Activated effector memory CD4-positive, alpha-beta T cell treated with Interleukin-2 at 50 U/mL for 16 hours (primary cell): ENCODE measurements around the gene NAALADL2.

Experiments used
- DNase-seq: peaks from one replicate; pipeline ENCODE4 v3.0.0-alpha.2; 2020

Gene NAALADL2

GRCh38 chr3:175272392-175272791, 413.3 kb downstream of the NAALADL2 start:
- no peak for DNase-seq

DNA sequence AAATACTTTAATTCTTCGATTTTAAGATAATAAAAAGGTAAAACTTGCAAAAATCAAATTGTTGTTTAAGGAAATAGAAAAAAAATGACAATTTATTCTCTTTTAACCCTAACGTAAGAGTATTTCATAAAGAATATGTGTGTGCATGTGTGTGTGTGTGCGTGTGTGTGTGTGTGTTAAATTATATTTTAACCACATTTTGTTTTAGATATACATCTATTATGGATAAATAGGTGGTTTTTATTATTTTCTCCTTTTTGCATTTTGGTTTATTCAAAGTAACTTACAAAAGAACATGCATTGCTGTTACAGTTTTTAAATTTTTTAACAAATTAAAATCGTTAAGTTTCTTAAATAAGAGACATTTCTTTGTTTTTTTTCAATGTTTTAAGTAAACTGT, 414.4 kb downstream of the NAALADL2 start:
- DNase-seq, result no peak

DNA sequence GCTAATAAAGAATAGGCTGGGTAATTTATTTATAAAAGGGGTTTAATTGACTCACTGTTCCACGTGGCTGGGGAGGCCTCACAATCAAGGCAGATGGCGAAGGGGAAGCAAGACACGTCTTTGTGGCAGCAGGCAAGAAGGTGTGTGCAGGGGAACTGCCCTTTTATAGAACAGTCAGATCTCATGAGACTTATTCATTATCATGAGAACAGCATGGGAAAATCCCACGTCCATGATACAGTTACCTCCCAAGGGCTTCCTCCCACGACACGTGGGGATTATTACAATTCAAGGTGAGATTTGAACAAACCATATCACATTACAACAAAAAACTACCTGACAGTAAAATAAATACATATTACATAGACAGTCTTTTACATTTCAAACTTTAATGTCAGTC, 414.9 kb downstream of the NAALADL2 start:
- no peak for DNase-seq

GRCh38 chr3:175274474-175275218, 415.5 kb downstream of the NAALADL2 start:
- DNase-seq, result no peak

DNA sequence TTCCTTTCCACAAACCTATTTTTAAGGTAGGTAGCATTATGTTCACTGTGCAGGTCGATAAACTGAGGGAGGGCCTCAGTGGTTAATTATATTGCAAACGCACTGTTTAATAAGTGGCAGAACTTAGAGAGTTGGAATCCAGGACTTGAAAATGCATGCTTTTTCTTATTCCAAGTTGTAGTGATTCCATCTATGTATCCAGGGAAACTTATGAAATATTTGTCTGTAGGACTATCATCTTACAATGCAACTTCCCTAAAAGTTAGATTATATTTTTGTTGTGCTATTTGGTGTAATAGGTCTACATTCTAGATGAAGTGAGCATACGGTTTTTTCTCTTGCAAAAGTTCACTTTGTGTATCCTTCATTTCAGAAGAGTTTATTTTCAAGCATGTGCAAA, 419.5 kb downstream of the NAALADL2 start:
- DNase-seq, result no peak

DNA sequence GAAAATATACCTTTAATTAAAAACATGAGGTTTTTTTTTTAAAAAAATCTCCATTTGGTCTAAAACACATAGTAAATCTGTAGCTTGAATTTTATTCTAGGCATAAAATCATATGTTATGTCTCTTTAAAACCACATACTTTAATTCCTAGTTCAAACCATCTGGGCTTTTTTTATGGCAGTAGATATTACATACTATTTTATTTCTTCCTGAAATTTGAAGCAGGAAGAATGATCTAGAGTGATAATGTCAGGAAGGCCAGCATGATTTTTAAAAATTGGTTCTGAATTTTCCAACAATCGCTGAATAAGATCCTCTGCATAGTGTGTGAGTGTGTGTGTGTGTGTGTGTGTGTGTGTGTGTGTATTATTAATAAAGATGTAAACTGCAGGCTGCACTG, 420.3 kb downstream of the NAALADL2 start:
- no peak for DNase-seq

DNA sequence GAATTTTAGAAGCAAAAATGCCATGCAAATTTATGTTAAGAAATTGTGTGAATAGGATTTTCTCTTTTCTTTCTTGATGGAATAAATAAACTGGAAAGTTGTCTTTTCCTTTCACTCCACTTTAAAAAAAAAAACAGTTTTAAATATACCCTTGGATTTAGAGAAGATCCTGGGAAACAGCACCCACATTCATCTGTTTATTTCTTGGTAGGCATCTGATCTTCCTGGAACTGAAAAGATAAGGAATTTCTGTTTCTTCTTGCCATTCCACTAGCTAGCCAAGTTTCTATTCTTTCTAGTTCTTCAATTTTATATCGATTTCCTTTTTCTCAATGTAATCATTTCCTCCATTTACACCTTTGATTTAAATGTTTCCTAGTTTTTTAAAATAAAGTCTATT, 420.8 kb downstream of the NAALADL2 start:
- DNase-seq, result no peak

DNA sequence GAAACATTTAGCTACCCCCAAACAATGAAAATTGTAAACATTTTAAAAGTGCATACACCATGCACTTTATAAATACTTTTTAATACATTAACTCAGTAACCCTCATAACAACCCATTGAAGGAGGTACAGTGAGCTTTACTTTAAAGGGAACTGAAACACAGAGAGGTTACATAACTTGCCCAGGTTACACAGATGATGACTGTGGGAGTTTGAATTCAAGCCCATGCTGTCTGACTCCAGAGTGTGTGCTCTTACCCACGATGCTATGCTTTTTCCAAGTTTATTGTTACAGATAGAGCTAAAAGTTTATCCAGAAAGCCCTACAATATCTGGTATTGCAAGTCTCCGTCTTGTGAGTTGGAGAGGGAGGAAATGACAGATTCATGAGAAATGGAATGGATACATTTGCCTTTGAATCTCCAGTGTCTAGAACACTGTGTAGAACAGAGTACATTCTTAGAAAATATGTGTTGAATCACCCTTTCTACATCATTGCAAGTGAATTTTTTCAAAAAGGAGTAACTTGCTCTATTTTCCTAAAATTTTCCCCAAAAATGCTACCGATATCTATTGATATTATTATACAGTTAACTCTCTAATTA, 428.3 kb downstream of the NAALADL2 start:
- DNase-seq, result no peak

- DNase-seq, result no peak
Observed at GRCh38 chr3:175288621-175289020, 429.5 kb downstream of the NAALADL2 start.

GRCh38 chr3:175294793-175295192, 435.7 kb downstream of the NAALADL2 start:
- no peak for DNase-seq

DNA sequence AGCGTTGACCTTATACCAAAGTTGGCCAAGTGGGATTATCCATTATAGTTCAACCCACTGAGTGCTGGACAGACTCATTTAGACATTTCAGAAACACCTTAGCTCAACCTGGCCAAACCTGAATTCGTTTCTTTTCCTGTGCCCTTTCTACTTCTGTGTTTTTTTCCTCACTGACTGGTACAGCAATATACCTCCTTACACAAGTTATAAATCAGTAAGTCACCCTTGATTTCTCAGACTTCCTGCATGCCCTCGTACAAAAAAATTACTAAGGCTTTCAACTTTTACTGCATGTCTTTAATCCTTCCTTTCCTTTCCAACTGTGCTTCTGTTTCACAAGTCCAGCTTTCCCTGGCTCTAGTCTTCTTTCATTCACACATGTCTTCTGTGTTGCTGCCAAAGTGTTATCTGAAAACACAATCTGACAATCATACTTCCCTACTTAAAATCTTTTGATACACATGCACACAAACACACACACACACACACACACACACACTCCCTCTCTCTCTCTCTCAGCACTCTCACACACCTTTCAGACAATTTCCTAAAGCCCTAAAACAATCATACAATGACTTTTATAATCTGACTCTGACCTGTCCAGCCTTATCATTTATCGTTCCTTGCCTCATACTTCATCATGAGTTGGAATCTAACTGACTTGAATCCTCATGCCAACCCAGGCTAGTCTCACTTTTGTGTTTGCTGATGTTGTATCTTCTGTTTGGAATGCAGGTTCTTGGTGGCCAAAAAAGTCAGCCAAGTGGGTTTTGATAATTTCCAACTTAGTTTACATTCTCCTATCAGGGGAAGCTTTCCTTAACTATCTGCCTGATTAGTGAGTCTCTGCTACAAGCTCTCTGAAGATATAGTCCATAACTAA, 436.4 kb downstream of the NAALADL2 start:
- DNase-seq, result no peak

- DNase-seq, result no peak
Observed at GRCh38 chr3:175297216-175297615, 438.1 kb downstream of the NAALADL2 start.

- DNase-seq, result no peak
Observed at GRCh38 chr3:175301741-175302140, 442.6 kb downstream of the NAALADL2 start.

GRCh38 chr3:175304404-175304803, 445.3 kb downstream of the NAALADL2 start:
- no peak for DNase-seq

DNA sequence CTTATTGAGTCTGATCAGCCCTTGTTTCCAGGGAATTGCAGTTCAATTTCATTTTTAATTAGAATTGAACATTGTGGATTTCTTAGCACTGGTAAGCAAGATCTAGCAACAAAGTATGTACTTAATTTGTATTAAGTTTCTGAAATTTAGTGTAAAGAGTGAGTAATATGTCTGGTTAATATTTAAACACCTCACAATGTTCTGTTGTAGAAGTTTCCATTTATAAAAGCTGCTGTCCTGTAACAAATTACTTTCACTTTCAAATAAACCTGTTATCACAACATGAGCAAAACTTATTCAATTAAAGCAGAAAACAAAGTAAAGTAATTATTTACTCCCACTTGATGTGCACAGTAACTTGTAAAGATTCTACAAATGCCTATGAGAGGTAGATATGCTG, 448.5 kb downstream of the NAALADL2 start:
- DNase-seq, result no peak

- no peak for DNase-seq
Observed at GRCh38 chr3:175308097-175308496, 449.0 kb downstream of the NAALADL2 start.

- no peak for DNase-seq
Observed at GRCh38 chr3:175310046-175310445, 450.9 kb downstream of the NAALADL2 start.

GRCh38 chr3:175311404-175311803, 452.3 kb downstream of the NAALADL2 start:
- DNase-seq, result no peak

DNA sequence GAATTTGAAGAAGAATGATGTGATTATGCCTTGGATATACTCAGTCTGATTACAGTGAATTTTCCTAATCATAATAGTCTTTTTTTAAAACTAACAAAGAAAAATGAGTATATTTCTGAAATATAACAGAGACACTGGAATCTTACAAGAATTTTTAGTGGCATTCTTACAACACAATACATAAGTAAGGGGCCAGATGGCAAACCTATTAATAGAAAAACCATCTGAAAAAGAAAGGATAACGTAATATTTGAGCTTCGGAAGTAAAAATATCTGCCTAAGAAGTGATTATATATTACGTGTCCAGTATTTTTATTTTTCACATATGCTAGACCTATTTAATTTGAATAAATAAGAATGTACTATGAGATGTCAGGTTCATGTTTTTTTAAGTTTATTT, 452.8 kb downstream of the NAALADL2 start:
- DNase-seq, result no peak

DNA sequence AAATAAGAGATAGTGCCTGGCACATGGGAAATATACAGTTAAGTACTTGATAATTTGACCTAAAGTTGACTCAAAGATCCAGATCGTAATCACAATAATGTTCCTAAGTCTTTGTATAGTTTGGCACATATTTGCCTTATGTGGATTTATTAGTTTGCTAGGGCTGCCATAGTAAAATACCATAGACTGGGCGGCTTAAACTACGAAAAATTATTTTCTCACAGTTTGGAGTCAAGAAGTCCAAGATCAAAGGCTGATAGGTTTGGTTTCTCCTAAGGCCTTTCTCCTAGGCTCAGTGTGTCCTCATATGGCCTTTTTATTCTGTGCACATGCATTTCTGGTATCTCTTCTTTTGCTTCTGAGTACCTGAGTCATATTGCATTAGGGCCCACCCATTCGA, 453.7 kb downstream of the NAALADL2 start:
- no peak for DNase-seq

DNA sequence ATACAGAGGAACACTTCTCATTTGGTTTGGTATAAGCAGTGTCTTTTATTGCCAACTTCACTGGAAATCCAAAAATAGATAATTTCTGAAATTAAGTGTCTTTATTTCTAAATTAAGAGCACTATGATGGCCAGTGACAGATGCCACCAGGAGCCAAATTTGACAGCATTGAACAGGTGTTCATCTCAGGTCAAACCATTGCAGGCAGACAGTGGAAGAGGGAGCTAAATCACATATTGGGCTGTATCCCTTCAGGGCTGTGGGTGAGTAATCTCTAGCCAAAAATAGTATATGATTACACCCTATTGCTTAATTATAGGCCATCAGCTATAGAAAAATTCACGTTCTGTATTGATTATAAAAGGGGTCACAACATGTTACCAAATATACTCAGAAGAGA, 457.7 kb downstream of the NAALADL2 start:
- no peak for DNase-seq

- no peak for DNase-seq
Observed at GRCh38 chr3:175325440-175325839, 466.3 kb downstream of the NAALADL2 start.

DNA sequence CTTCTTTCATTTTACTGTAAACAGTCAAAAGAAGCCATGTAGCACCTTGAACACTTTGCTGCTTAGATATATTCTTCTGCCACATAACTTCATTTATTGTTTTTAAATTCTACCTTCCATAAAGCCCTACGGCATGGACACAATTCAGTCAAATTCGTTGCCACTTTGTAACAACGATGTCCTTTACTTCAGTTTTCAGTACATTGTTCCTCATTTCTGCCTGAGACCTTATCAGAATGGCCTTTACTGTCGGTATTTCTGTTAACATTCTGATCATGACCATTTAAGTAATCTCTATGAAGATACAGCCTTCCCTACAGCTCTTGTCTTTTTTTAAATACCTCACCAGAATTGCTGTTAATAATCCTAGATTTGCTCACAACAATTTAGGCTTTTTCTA, 466.9 kb downstream of the NAALADL2 start:
- no peak for DNase-seq

DNA sequence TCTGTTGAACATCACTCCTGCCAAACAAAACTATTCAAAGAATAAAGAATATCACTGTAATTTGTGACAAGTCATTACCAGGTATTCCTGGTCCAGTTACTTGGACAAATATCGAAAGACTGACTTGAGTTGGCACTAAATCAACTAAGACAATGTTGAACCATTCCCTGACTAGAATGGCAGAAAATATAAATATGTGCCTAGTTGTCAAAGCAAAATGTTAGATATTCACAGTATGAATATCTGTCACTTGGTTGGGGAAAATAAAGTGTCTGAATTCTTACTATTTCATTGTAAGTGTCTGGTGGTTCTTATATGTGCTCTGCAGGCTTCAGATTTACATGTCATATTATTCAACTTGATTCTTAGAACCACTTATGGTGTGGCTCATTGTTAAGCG, 470.2 kb downstream of the NAALADL2 start:
- DNase-seq, result no peak
